GM12878 (cell line): ENCODE results near the gene MCM9. TPM values are rescaled to one million over a fixed set of nuclear protein-coding genes. Genes with fewer than 3 reads are reported as not detected.

Experiments
- ATAC-seq: fragments of 200-7000 bp; cut with Tn5 transposase; 3 replicates; pipeline ENCODE4 v1.9.1; 2020; ENCODE audit warnings: mild to moderate bottlenecking, moderate library complexity
- BruUV-seq: library from RNA; stranded (reverse); fragments of 400-500 nt; replicated peaks from 2 replicates; lab custom pipeline; 2021; lab: Mats Ljungman, UMichigan
- CTCF ChIA-PET: fragments of 300-600 bp; sonication (Branson Sonifier 250); formaldehyde crosslinking; extraction: SDS; loops from one replicate; lab custom pipeline; 2021; ENCODE audit warnings: inconsistent platforms; lab: Yijun Ruan, JAX
- POLR2A ChIA-PET: fragments of 350-600 bp; formaldehyde crosslinking; extraction: SDS; loops from one replicate; lab custom pipeline; 2021; ENCODE audit warnings: inconsistent platforms; lab: Charles Lee
- RAD21 ChIA-PET: fragments of 300-600 bp; sonication (Branson Sonifier 250); formaldehyde crosslinking; loops from one replicate; lab custom pipeline; 2023; ENCODE audit warnings: antibody characterized with exemption; ENCODE audit not compliant: unreplicated experiment; lab: Charles Lee
- SMC1A ChIA-PET: fragments of 300-600 bp; sonication (Branson Sonifier 250); formaldehyde crosslinking; loops from one replicate; lab custom pipeline; 2023; ENCODE audit not compliant: unreplicated experiment, uncharacterized antibody; lab: Charles Lee
- DNase-seq: peaks from one replicate; pipeline ENCODE4 v3.0.0-alpha.2; 2011; ENCODE audit warnings: low read depth, low spot score
- FAIRE-seq: peaks from 3 replicates; lab custom pipeline; 2011; peaks lifted over from hg19 to GRCh38; lab: Jason Lieb, UNC
- H2AFZ ChIP-seq: 2 replicates; pipeline ENCODE4 v1.6.0; 2011; ENCODE audit warnings: low read depth, low read length, control low read depth; ENCODE audit not compliant: control insufficient read depth
- H3K27ac ChIP-seq: 2 replicates; pipeline ENCODE4 v1.5.1; 2011; ENCODE audit warnings: control low read depth; ENCODE audit not compliant: control insufficient read depth, insufficient read depth
- H3K27me3 ChIP-seq, 2 experiments: replicated peaks in 1 of 2; 2 replicates each; pipeline versions ENCODE4 v1.6.0 to v1.6.1; 2011; ENCODE audit warnings: low read length in 1 of 2; ENCODE audit not compliant: control insufficient read depth in 2 of 2, insufficient read depth in 2 of 2
- H3K36me3 ChIP-seq, 2 experiments: 2 replicates each; pipeline ENCODE4 v1.5.1; 2011; ENCODE audit warnings: low read length in 1 of 2; ENCODE audit not compliant: control insufficient read depth in 2 of 2, insufficient read depth in 2 of 2
- H3K4me1 ChIP-seq: 2 replicates; pipeline ENCODE4 v1.6.1; 2011; ENCODE audit warnings: mild to moderate bottlenecking, low read length, moderate library complexity, mixed read lengths; ENCODE audit not compliant: control insufficient read depth, insufficient read depth
- H3K4me2 ChIP-seq: 2 replicates; pipeline ENCODE4 v1.6.0; 2011; ENCODE audit warnings: control low read depth; ENCODE audit not compliant: control insufficient read depth, insufficient read depth
- H3K4me3 ChIP-seq: fragments of 200-600 bp; sonication (generic); 2 replicates; pipeline ENCODE4 v1.5.1; 2016
- H3K79me2 ChIP-seq: 2 replicates; pipeline ENCODE4 v1.6.0; 2011; ENCODE audit warnings: low read length; ENCODE audit not compliant: control insufficient read depth, insufficient read depth
- H3K9ac ChIP-seq: 2 replicates; pipeline ENCODE4 v1.8.0; 2011; ENCODE audit warnings: low read length, control low read depth, mixed read lengths; ENCODE audit not compliant: control insufficient read depth, insufficient read depth
- H3K9me3 ChIP-seq: replicated peaks from 3 replicates; pipeline ENCODE4 v1.5.1; 2011; ENCODE audit warnings: mild to moderate bottlenecking, low read length; ENCODE audit not compliant: control insufficient read depth, insufficient read depth
- H4K20me1 ChIP-seq: 2 replicates; pipeline ENCODE4 v1.6.0; 2011; ENCODE audit not compliant: control insufficient read depth, insufficient read depth
- ASH2L ChIP-seq: fragments of 300-600, 200-600 bp; sonication (generic); IDR thresholded peaks from 2 replicates; pipeline ENCODE4 v1.6.1; 2017; ENCODE audit warnings: low read depth, mild to moderate bottlenecking, borderline replicate concordance
- BHLHE40 ChIP-seq, 2 experiments: fragments of 450-650 bp in 1 of 2; IDR thresholded peaks; 2 replicates each; pipeline ENCODE4 v1.6.1; 2011 to 2017; ENCODE audit warnings: low read depth in 2 of 2, borderline replicate concordance in 1 of 2, improper control_type of control experiment in 1 of 2, low read length in 1 of 2, mild to moderate bottlenecking in 1 of 2
- CEBPZ ChIP-seq: fragments of 150-350 bp; IDR thresholded peaks from 2 replicates; pipeline ENCODE4 v1.6.1; 2016; ENCODE audit warnings: low read depth, low read length
- POLR2AphosphoS2 ChIP-seq: IDR thresholded peaks from 2 replicates; pipeline ENCODE4 v1.6.1; 2011; ENCODE audit warnings: low read depth, mild to moderate bottlenecking, low read length, improper control_type of control experiment, moderate library complexity
- TAF1 ChIP-seq: IDR thresholded peaks from 2 replicates; pipeline ENCODE4 v1.6.1; 2011; ENCODE audit warnings: mild to moderate bottlenecking, low read depth, low read length, borderline replicate concordance
- TCF12 ChIP-seq: IDR thresholded peaks from 2 replicates; pipeline ENCODE4 v1.6.1; 2011; ENCODE audit warnings: low read depth, mild to moderate bottlenecking, low read length
- ZBTB4 ChIP-seq: fragments of 450-650 bp; formaldehyde crosslinking; IDR thresholded peaks from 2 replicates; pipeline ENCODE4 v1.4.0; 2022; ENCODE audit warnings: mild to moderate bottlenecking, moderate library complexity
- WGBS: methylation state at CpG from one replicate; pipeline ENCODE4 v1.1.6; 2016; ENCODE audit warnings: low lambda C conversion rate; ENCODE audit not compliant: insufficient replicate concordance, insufficient coverage; ENCODE audit errors: missing lambda C conversion rate; 5-methylcytosine and 5-hydroxymethylcytosine counted together
- in situ Hi-C: fragments of 300-500 bp; cut with MboI; formaldehyde crosslinking; loops from 9 replicates; pipeline ENCODE4 v1.14.3; 2018; ENCODE audit warnings: mixed read lengths
- intact Hi-C: fragments of 100-400 bp; cut with micrococcal nuclease; formaldehyde crosslinking; loops from one replicate; pipeline ENCODE4 v1.14.2; 2022; ENCODE audit not compliant: unreplicated experiment
- polyA plus RNA-seq, 11 experiments: library from polyadenylated mRNA; depleted of rRNA in 4 of 11; unstranded in 6 of 11; stranded (reverse) in 5 of 11; fragments of >200 nt; fragmentation: Nextera tagmentation in 4 of 11; fragmentation: Illumina TruSeq in 1 of 11; extraction: Ambion mirVana in 4 of 11; extraction: Trizol in 1 of 11; gene quantifications; 1 replicate in 1 of 11; 2 replicates in 10 of 11; pipeline versions ENCODE4 v1.2.1 to v1.2.3, GENCODE V29; 2011 to 2016; ENCODE audit warnings: inconsistent platforms in 2 of 11, missing spikeins in 2 of 11, low read depth in 1 of 11
- total RNA-seq, 4 experiments: library from RNA; depleted of rRNA in 3 of 4; stranded (reverse); fragments of >200 nt in 3 of 4; fragmentation: Illumina TruSeq in 1 of 4; extraction: Trizol in 1 of 4; gene quantifications; 2 replicates each; pipeline versions ENCODE4 v1.2.1 to v1.2.3, GENCODE V29; 2013 to 2021
- TF ChIP-seq, protein P1 (sequence below): fragments of 450-650 bp; IDR thresholded peaks from 2 replicates; pipeline ENCODE4 v1.6.1; 2014; ENCODE audit warnings: mild to moderate bottlenecking

MCM9 gene
- total and polyA plus RNA-seq, 10 of the 15 experiments (the other 5 are each of a cell fraction or from before 2014, with no cell fraction given): 3.4 to 18.5 (median 9.7) TPM

- ATAC-seq (no peak), DNase-seq (no peak), FAIRE-seq (no peak)
- SMC1A ChIA-PET: interaction anchor here (0.7 to 1.2 kb wide), 2 partner anchors 152 to 339 kb away, joined by 3 read pairs; no protein-coding TSS in a partner anchor
- Histone ChIP-seq H3K27me3 (no peaks in the 10 kb centered on the region; a peak in 1 of 4 replicates), H4K20me1 (no peaks in the 10 kb centered on the region), H3K79me2 (no peaks in the 10 kb centered on the region), H3K4me2 (no peak overlapping the region), H3K9ac (no peak overlapping the region), H3K4me3 (no peak overlapping the region), H3K4me1 (no peaks in the 10 kb centered on the region), H3K9me3 (no peaks in the 10 kb centered on the region), H3K27ac (no peak overlapping the region), H3K36me3 (no peaks in the 10 kb centered on the region), H2AFZ (no peak overlapping the region)
- TF ChIP-seq ASH2L (no peak), BHLHE40 (IDR thresholded peaks at IDR 0.05; ENCODE audit: borderline replicate concordance in 1 of 2, low read depth in 2 of 2, low read length in 1 of 2) (no peak), CEBPZ (no peak), TCF12 (no peak), POLR2AphosphoS2 (no peak), ZBTB4 (no peak), TAF1 (no peak)
- TF ChIP-seq, protein P1, sequence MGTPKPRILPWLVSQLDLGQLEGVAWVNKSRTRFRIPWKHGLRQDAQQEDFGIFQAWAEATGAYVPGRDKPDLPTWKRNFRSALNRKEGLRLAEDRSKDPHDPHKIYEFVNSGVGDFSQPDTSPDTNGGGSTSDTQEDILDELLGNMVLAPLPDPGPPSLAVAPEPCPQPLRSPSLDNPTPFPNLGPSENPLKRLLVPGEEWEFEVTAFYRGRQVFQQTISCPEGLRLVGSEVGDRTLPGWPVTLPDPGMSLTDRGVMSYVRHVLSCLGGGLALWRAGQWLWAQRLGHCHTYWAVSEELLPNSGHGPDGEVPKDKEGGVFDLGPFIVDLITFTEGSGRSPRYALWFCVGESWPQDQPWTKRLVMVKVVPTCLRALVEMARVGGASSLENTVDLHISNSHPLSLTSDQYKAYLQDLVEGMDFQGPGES: no peak
- whole genome bisulfite sequencing: 74% methylated on average over 2 of the region's 2 CpGs
- RAD21 ChIA-PET: interaction anchor here (0.7 kb wide), 1 partner anchor 75 kb away, joined by 4 read pairs; no protein-coding TSS in a partner anchor
- intact Hi-C loops (no loop called here), in situ Hi-C loops (loop anchor here (10.0 kb wide), 1 partner anchor 196 kb away; no protein-coding TSS in a partner anchor)
- CTCF ChIA-PET: interaction anchor here (1.5 to 2.0 kb wide), 2 partner anchors 9 to 13 kb away, joined by 5 to 6 read pairs; no protein-coding TSS in a partner anchor
- POLR2A ChIA-PET: no interaction called here
- BruUV-seq: no TSS peak
Observed at GRCh38 chr6:118770835-118771234, 164.1 kb downstream of the MCM9 start.
